Measurements from ENCODE around the gene SPANXN4.

The SPANXN4 gene

DNA sequence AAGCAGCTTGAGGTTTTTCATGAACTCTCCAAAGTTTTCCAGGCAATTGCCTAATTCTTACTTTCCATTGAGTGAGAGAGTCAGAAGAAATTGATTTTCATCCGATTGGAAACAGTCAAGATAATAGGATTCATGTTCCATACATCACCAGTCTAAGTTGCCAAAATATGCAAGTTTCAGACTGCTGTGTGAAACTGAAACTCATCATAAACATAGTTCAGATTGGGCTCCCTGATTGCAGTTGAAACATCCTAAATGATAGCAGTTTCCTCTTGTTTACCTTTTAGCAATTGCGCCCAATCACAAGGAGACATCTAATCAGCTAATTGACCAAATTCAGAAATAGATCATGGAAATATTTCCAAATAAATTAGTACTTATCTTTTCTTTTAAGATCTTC lies 56.8 kb downstream of the SPANXN4 start:
- DNase-seq (ENCODE audit: low read depth): no peak
- no peak overlapping the region for H3K4me3 ChIP-seq (ENCODE audit: low read length)
- TF ChIP-seq, protein P1, sequence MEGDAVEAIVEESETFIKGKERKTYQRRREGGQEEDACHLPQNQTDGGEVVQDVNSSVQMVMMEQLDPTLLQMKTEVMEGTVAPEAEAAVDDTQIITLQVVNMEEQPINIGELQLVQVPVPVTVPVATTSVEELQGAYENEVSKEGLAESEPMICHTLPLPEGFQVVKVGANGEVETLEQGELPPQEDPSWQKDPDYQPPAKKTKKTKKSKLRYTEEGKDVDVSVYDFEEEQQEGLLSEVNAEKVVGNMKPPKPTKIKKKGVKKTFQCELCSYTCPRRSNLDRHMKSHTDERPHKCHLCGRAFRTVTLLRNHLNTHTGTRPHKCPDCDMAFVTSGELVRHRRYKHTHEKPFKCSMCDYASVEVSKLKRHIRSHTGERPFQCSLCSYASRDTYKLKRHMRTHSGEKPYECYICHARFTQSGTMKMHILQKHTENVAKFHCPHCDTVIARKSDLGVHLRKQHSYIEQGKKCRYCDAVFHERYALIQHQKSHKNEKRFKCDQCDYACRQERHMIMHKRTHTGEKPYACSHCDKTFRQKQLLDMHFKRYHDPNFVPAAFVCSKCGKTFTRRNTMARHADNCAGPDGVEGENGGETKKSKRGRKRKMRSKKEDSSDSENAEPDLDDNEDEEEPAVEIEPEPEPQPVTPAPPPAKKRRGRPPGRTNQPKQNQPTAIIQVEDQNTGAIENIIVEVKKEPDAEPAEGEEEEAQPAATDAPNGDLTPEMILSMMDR (conservative IDR thresholded peaks at IDR 0.05; ENCODE audit: low read length): no peak
